Ovary (tissue), 3 donors: Measurements from ENCODE around the gene SGMS1.

ENCODE experiments used
- EP300 ChIP-seq: sonication (generic); formaldehyde crosslinking; IDR thresholded peaks from one replicate; pipeline ENCODE4 v1.6.1; 2017; ENCODE audit warnings: antibody characterized with exemption
- POLR2A ChIP-seq: fragments of 450-650 bp; IDR thresholded peaks from one replicate; pipeline ENCODE4 v1.6.1; 2017; ENCODE audit warnings: antibody characterized with exemption, mild to moderate bottlenecking, moderate library complexity
- TF ChIP-seq, protein P1 (sequence below), 3 donors: fragments of 450-650 bp in 2 of 3; fragments of 200-600 bp in 1 of 3; IDR thresholded peaks; one replicate each; pipeline versions ENCODE4 v1.5.1 to v1.8.0; 2016 to 2022; ENCODE audit warnings: antibody characterized with exemption in 3 of 3, mild to moderate bottlenecking in 1 of 3
- donor health status: DM: no; HTN: no; CAD: no.

DNA sequence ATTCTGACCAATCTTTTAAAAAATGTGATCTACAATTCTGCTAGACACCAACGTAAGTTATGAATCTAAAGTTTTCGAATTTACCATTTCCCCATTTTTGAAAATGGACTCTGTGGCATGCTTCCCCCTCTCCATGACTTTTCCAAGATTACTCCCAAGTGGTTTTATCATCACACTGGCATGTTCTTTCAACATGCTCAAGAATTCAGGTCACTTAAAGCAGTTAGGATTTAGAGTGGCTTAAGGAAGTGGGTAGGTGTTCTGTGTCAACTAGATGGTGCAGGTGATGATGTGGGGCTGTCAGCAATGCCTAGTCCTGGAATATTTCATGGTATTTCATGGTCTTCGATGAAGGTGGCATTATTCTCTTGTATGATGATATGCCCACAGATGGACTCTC lies 208.5 kb downstream of the SGMS1 start:
- TF ChIP-seq, protein P1, sequence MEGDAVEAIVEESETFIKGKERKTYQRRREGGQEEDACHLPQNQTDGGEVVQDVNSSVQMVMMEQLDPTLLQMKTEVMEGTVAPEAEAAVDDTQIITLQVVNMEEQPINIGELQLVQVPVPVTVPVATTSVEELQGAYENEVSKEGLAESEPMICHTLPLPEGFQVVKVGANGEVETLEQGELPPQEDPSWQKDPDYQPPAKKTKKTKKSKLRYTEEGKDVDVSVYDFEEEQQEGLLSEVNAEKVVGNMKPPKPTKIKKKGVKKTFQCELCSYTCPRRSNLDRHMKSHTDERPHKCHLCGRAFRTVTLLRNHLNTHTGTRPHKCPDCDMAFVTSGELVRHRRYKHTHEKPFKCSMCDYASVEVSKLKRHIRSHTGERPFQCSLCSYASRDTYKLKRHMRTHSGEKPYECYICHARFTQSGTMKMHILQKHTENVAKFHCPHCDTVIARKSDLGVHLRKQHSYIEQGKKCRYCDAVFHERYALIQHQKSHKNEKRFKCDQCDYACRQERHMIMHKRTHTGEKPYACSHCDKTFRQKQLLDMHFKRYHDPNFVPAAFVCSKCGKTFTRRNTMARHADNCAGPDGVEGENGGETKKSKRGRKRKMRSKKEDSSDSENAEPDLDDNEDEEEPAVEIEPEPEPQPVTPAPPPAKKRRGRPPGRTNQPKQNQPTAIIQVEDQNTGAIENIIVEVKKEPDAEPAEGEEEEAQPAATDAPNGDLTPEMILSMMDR (IDR thresholded peaks at IDR 0.05), result no peak
- TF ChIP-seq EP300, result no peak
- TF ChIP-seq POLR2A, result no peak
